GM23338 (cell line): ENCODE measurements around the gene OSGIN1. TPM values are rescaled to one million over a fixed set of nuclear protein-coding genes. Genes with fewer than 3 reads are reported as not detected.

Experiments used
- ATAC-seq: fragments of 200-7000 bp; cut with Tn5 transposase; 3 replicates; pipeline ENCODE4 v1.9.1; 2020
- DNase-seq: peaks from one replicate; pipeline ENCODE4 v3.0.0-alpha.2; 2015; ENCODE audit warnings: low spot score
- H2AFZ ChIP-seq: fragments of 200-600 bp; sonication (generic); 2 replicates; pipeline ENCODE4 v1.8.0; 2016; ENCODE audit warnings: antibody characterized with exemption, mild to moderate bottlenecking, moderate library complexity
- H3F3A ChIP-seq: fragments of 200-600 bp; sonication (generic); replicated peaks from 2 replicates; pipeline ENCODE4 v1.8.0; 2017; ENCODE audit warnings: antibody characterized with exemption, mixed run types, low read depth
- H3K27ac ChIP-seq: fragments of 200-600 bp; sonication (generic); 2 replicates; pipeline ENCODE4 v1.6.1; 2016; ENCODE audit warnings: low read depth
- H3K27me3 ChIP-seq: fragments of 200-600 bp; sonication (generic); 2 replicates; pipeline ENCODE4 v1.8.0; 2016; ENCODE audit warnings: mild to moderate bottlenecking, mixed run types, moderate library complexity; ENCODE audit not compliant: insufficient read depth
- H3K36me3 ChIP-seq: fragments of 200-600 bp; sonication (generic); 2 replicates; pipeline ENCODE4 v1.8.0; 2016; ENCODE audit warnings: mild to moderate bottlenecking; ENCODE audit not compliant: insufficient read depth
- H3K4me1 ChIP-seq: fragments of 200-600 bp; sonication (generic); 2 replicates; pipeline ENCODE4 v1.8.0; 2016; ENCODE audit warnings: mild to moderate bottlenecking, moderate library complexity; ENCODE audit not compliant: insufficient read depth
- H3K4me2 ChIP-seq: fragments of 200-600 bp; sonication (generic); 2 replicates; pipeline ENCODE4 v1.7.1; 2017; ENCODE audit warnings: mixed run types
- H3K4me3 ChIP-seq: fragments of 200-600 bp; sonication (generic); 2 replicates; pipeline ENCODE4 v1.6.1; 2016; ENCODE audit warnings: mixed run types
- H3K79me2 ChIP-seq: fragments of 200-600 bp; sonication (generic); replicated peaks from 2 replicates; pipeline ENCODE4 v1.8.0; 2017; ENCODE audit warnings: mild to moderate bottlenecking; ENCODE audit not compliant: insufficient read depth
- H3K9me2 ChIP-seq: fragments of 200-600 bp; sonication (generic); 2 replicates; pipeline ENCODE4 v1.8.0; 2017; ENCODE audit not compliant: insufficient read depth
- H4K20me1 ChIP-seq: fragments of 200-600 bp; sonication (generic); replicated peaks from 2 replicates; pipeline ENCODE4 v1.8.0; 2017; ENCODE audit warnings: mild to moderate bottlenecking; ENCODE audit not compliant: insufficient read depth
- H3K27ac Mint-ChIP-seq: 2 replicates; pipeline ENCODE4 v1.8.0; 2020; ENCODE audit warnings: inconsistent platforms, mild to moderate bottlenecking, moderate library complexity, mixed read lengths
- H3K27me3 Mint-ChIP-seq: 3 replicates; pipeline ENCODE4 v1.8.0; 2022; ENCODE audit warnings: low read depth, mild to moderate bottlenecking, moderate library complexity, mixed read lengths, inconsistent platforms; ENCODE audit not compliant: insufficient read depth, poor library complexity
- H3K36me3 Mint-ChIP-seq: 3 replicates; pipeline ENCODE4 v1.8.0; 2021; ENCODE audit warnings: low read depth, mild to moderate bottlenecking, inconsistent platforms, moderate library complexity, mixed read lengths
- H3K4me1 Mint-ChIP-seq: 3 replicates; pipeline ENCODE4 v1.8.0; 2020; ENCODE audit warnings: mild to moderate bottlenecking, inconsistent platforms, mixed read lengths
- H3K4me3 Mint-ChIP-seq: 3 replicates; pipeline ENCODE4 v1.8.0; 2021; ENCODE audit warnings: moderate library complexity, mild to moderate bottlenecking, inconsistent platforms, mixed read lengths
- H3K9me3 Mint-ChIP-seq: 3 replicates; pipeline ENCODE4 v1.8.0; 2020; ENCODE audit warnings: moderate library complexity, mild to moderate bottlenecking, inconsistent platforms, mixed read lengths
- CREB1 ChIP-seq: fragments of 250-450 bp; sonication (Bioruptor Pico); IDR thresholded peaks from 2 replicates; pipeline ENCODE4 v1.5.0; 2020; ENCODE audit warnings: low read depth, mild to moderate bottlenecking, moderate library complexity
- CTCF ChIP-seq, 2 experiments: fragments of 200-600 bp in 1 of 2; sonication (generic) in 1 of 2; conservative IDR thresholded peaks; 2 replicates each; pipeline versions ENCODE4 v1.5.1 to v1.6.1; 2016 to 2017; ENCODE audit warnings: antibody characterized with exemption in 2 of 2, low read depth in 2 of 2, mild to moderate bottlenecking in 2 of 2, moderate library complexity in 1 of 2
- EZH2 ChIP-seq: fragments of 200-600 bp; sonication (generic); IDR thresholded peaks from one replicate; pipeline ENCODE4 v1.8.0; 2017; ENCODE audit warnings: antibody characterized with exemption, mild to moderate bottlenecking, low read depth; ENCODE audit not compliant: unreplicated experiment
- EZH2phosphoT487 ChIP-seq: fragments of 200-600 bp; sonication (generic); IDR thresholded peaks from one replicate; pipeline ENCODE4 v1.8.1; 2018; ENCODE audit warnings: antibody characterized with exemption; ENCODE audit not compliant: unreplicated experiment
- JUNB ChIP-seq: IDR thresholded peaks from one replicate; pipeline ENCODE4 v1.6.1; 2016; ENCODE audit warnings: antibody characterized with exemption; ENCODE audit not compliant: unreplicated experiment
- NANOG ChIP-seq: IDR thresholded peaks from 2 replicates; pipeline ENCODE4 v1.6.1; 2016; ENCODE audit warnings: antibody characterized with exemption, borderline replicate concordance
- POLR2AphosphoS5 ChIP-seq: IDR thresholded peaks from 2 replicates; pipeline ENCODE4 v1.6.1; 2016; ENCODE audit warnings: antibody characterized with exemption, low read depth
- STAT1 ChIP-seq: IDR thresholded peaks from one replicate; pipeline ENCODE4 v1.6.1; 2016; ENCODE audit warnings: antibody characterized with exemption; ENCODE audit not compliant: unreplicated experiment
- ZNF114 ChIP-seq: fragments of 250-450 bp; sonication (Bioruptor Pico); IDR thresholded peaks from 2 replicates; pipeline ENCODE4 v1.5.0; 2020; ENCODE audit warnings: mild to moderate bottlenecking, moderate library complexity
- ZNF331 ChIP-seq: fragments of 250-450 bp; sonication (Bioruptor Pico); IDR thresholded peaks from 2 replicates; pipeline ENCODE4 v1.5.0; 2020; ENCODE audit warnings: low read depth, mild to moderate bottlenecking, moderate library complexity
- polyA plus RNA-seq: library from polyadenylated mRNA; unstranded; fragments of >200 nt; fragmentation: Nextera tagmentation; extraction: Ambion mirVana; gene quantifications from 2 replicates; pipeline ENCODE4 v1.2.1, GENCODE V29; 2016
- total RNA-seq: library from RNA; depleted of rRNA; stranded (reverse); fragments of >200 nt; shearing (Covaris generic); gene quantifications from 2 replicates; pipeline ENCODE4 v1.2.3, GENCODE V29; 2014
- TF ChIP-seq, protein P1 (sequence below): fragments of 250-450 bp; sonication (Bioruptor Pico); IDR thresholded peaks from 2 replicates; pipeline ENCODE4 v1.5.0; 2020; ENCODE audit warnings: mild to moderate bottlenecking, moderate library complexity

The OSGIN1 gene
- total and polyA plus RNA-seq, 2 experiments from 2014 or later, result 0.32 to 1.6 TPM

DNA sequence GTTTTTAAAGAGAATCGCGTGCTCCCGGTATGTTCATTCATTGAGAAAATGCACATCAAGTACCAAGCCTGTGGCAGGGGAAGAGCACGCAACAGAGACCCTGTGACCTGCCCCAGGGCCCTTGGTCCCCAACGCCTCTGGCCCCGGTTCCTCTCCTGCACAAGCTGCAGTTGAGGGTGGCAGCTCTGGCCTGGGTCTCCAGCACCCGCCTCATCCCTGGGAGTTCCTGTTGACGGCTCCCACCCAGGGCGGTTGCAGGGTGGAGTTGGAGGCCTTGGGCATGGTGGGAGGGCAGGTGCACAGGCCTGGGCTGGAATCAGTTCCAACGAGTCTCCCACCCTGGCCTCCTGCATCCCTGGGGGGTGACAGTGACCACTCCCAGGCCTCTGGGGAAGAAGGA lies 20.0 kb downstream of the OSGIN1 start (continued):
- TF ChIP-seq, protein P1, sequence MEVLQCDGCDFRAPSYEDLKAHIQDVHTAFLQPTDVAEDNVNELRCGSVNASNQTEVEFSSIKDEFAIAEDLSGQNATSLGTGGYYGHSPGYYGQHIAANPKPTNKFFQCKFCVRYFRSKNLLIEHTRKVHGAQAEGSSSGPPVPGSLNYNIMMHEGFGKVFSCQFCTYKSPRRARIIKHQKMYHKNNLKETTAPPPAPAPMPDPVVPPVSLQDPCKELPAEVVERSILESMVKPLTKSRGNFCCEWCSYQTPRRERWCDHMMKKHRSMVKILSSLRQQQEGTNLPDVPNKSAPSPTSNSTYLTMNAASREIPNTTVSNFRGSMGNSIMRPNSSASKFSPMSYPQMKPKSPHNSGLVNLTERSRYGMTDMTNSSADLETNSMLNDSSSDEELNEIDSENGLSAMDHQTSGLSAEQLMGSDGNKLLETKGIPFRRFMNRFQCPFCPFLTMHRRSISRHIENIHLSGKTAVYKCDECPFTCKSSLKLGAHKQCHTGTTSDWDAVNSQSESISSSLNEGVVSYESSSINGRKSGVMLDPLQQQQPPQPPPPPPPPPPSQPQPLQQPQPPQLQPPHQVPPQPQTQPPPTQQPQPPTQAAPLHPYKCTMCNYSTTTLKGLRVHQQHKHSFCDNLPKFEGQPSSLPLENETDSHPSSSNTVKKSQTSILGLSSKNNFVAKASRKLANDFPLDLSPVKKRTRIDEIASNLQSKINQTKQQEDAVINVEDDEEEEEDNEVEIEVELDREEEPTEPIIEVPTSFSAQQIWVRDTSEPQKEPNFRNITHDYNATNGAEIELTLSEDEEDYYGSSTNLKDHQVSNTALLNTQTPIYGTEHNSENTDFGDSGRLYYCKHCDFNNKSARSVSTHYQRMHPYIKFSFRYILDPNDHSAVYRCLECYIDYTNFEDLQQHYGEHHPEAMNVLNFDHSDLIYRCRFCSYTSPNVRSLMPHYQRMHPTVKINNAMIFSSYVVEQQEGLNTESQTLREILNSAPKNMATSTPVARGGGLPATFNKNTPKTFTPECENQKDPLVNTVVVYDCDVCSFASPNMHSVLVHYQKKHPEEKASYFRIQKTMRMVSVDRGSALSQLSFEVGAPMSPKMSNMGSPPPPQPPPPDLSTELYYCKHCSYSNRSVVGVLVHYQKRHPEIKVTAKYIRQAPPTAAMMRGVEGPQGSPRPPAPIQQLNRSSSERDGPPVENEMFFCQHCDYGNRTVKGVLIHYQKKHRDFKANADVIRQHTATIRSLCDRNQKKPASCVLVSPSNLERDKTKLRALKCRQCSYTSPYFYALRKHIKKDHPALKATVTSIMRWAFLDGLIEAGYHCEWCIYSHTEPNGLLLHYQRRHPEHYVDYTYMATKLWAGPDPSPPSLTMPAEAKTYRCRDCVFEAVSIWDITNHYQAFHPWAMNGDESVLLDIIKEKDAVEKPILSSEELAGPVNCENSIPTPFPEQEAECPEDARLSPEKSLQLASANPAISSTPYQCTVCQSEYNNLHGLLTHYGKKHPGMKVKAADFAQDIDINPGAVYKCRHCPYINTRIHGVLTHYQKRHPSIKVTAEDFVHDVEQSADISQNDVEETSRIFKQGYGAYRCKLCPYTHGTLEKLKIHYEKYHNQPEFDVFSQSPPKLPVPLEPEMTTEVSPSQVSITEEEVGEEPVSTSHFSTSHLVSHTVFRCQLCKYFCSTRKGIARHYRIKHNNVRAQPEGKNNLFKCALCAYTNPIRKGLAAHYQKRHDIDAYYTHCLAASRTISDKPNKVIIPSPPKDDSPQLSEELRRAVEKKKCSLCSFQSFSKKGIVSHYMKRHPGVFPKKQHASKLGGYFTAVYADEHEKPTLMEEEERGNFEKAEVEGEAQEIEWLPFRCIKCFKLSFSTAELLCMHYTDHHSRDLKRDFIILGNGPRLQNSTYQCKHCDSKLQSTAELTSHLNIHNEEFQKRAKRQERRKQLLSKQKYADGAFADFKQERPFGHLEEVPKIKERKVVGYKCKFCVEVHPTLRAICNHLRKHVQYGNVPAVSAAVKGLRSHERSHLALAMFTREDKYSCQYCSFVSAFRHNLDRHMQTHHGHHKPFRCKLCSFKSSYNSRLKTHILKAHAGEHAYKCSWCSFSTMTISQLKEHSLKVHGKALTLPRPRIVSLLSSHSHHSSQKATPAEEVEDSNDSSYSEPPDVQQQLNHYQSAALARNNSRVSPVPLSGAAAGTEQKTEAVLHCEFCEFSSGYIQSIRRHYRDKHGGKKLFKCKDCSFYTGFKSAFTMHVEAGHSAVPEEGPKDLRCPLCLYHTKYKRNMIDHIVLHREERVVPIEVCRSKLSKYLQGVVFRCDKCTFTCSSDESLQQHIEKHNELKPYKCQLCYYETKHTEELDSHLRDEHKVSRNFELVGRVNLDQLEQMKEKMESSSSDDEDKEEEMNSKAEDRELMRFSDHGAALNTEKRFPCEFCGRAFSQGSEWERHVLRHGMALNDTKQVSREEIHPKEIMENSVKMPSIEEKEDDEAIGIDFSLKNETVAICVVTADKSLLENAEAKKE (CRISPR knock-in tag), result no peak
- TF ChIP-seq EZH2 (no peak), EZH2phosphoT487 (no peak), ZNF114 (CRISPR knock-in tag) (no peak)

DNA sequence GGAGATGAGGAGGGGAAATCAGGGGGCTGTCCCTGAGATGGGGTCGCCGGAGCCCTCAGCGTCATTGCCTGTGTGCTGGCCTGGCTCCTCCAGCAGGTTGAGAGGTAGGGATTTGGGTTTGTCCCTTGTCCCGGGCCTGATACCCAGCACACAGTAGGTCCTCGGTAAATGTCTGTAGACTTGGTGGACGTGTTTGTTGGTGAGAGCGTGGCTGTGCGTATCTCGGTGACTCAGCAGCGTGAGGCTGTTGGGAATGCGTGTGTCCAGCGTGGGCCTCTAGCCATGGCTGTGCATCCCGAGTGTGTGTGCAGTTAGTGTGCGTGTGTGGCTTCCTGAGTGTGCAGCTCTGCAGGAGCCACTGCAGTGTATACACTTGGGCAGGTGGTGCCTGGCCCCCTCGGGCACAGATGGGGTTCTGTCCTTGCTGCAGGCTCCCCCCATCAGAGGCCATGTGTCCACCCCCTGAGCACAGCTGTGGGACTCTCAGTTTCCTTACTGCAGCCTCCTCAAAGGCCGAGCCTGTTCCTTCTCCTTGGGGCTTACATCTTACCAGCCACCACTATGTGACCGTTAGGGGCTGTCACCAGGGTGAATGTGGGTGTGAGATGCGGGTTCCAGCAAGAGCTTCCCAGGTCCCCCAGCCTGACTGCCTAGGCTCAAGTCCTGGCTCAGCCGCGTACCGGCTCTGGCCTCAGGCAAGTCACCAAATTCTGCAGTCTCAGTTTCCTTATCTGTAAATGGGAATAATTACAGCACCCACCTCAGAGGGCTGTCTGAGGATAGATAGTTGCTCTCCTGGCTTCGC lies 20.7 kb downstream of the OSGIN1 start:
- Mint-ChIP-seq H3K4me3 (no peak overlapping the region), H3K4me1 (peaks cover 7% of the 10 kb centered on the region; the same call in 2 of the 3 replicates), H3K36me3 (peaks cover 12% of the 10 kb centered on the region), H3K27me3 (peaks cover 20% of the 10 kb centered on the region), H3K9me3 (peaks cover 14% of the 10 kb centered on the region), H3K27ac (no peak overlapping the region)
- Histone ChIP-seq H2AFZ (no peak overlapping the region), H3K27ac (no peak overlapping the region), H3K36me3 (no peaks in the 10 kb centered on the region), H3K4me3 (no peak overlapping the region), H4K20me1 (no peaks in the 10 kb centered on the region), H3F3A (no peaks in the 10 kb centered on the region), H3K4me2 (no peak overlapping the region), H3K79me2 (no peaks in the 10 kb centered on the region), H3K4me1 (no peaks in the 10 kb centered on the region; the same call in 1 of the 2 replicates), H3K27me3 (peaks cover 12% of the 10 kb centered on the region), H3K9me2 (no peaks in the 10 kb centered on the region)
- no peak for DNase-seq
- no peak for ATAC-seq
- TF ChIP-seq EZH2 (no peak), JUNB (no peak), STAT1 (no peak), POLR2AphosphoS5 (no peak), ZNF331 (no peak), NANOG (no peak), CTCF (conservative IDR thresholded peaks at IDR 0.05; ENCODE audit: low read depth in 2 of 2) (no peak), CREB1 (CRISPR knock-in tag) (no peak)
